Measurements from ENCODE around the gene SLC8A3.

SLC8A3 gene

DNA sequence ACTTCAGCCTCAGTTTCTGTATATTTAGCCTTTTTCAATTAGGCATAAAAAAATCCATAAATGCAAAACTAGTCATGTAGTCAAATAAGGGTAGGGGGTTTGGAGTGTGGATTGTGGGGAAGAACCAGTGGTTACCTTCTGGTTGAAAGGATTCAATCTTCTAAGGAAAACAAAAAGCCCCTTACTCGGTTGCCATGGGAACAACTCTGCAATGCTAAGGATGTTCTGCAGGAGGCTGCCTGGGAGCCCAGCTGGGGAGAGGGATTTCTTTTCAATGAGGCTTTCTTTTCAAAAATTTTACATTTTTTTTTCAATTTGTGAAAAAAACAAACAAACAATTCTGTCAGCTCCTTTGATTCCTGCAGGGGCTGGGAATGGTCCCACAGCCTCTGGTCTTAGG lies 67.2 kb downstream of the SLC8A3 start:
- no peak for DNase-seq (ENCODE audit: low read depth)
- TF ChIP-seq, protein P1, sequence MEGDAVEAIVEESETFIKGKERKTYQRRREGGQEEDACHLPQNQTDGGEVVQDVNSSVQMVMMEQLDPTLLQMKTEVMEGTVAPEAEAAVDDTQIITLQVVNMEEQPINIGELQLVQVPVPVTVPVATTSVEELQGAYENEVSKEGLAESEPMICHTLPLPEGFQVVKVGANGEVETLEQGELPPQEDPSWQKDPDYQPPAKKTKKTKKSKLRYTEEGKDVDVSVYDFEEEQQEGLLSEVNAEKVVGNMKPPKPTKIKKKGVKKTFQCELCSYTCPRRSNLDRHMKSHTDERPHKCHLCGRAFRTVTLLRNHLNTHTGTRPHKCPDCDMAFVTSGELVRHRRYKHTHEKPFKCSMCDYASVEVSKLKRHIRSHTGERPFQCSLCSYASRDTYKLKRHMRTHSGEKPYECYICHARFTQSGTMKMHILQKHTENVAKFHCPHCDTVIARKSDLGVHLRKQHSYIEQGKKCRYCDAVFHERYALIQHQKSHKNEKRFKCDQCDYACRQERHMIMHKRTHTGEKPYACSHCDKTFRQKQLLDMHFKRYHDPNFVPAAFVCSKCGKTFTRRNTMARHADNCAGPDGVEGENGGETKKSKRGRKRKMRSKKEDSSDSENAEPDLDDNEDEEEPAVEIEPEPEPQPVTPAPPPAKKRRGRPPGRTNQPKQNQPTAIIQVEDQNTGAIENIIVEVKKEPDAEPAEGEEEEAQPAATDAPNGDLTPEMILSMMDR (conservative IDR thresholded peaks at IDR 0.05; ENCODE audit: low read depth, low read length) = no peak
- H3K4me3 ChIP-seq (ENCODE audit: low read length) = no peak overlapping the region

DNA sequence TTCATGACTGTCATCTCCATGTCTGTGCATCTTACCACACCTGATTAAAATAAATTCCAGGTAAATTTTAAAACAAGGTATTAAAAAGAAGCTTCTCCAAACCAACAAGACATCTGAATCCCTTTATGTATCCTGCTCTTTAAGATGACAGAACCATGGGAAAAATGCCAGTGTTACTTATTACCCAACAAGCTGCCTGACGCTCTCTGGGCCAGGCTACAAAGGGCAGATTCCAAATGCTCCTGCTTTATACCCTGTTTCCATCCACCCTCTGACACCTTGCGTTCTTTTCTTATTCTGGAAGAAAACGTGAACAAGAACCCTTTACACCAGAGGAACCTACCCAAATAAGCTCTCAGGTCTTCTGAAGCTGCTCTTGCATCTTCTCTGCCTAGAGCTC lies 70.7 kb downstream of the SLC8A3 start:
- TF ChIP-seq, protein P1 (conservative IDR thresholded peaks at IDR 0.05; ENCODE audit: low read depth, low read length) = no peak
- H3K4me3 ChIP-seq (ENCODE audit: low read length) = no peak overlapping the region

DNA sequence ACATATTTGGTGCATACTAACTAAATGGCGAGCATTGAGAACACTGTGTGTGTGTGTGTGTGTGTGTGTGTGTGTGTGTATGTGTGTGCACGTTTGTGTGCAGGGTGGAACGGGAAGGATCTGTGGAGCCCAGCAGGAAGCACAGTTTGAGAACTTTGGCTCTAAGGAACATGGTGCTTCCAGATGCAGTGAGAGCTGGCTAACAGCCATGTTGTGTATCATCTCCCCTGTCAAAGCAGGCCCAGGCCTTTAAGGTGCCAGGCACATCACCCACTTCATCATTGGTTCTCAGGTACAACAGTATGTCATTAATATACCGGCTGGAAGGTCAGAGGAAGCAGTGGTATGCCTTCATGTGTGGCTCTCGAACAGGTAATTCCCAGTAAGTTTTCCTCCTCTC lies 72.5 kb downstream of the SLC8A3 start:
- TF ChIP-seq, protein P1 (conservative IDR thresholded peaks at IDR 0.05; ENCODE audit: low read depth, low read length) = no peak
- DNase-seq (ENCODE audit: low read depth) = no peak
- H3K4me3 ChIP-seq (ENCODE audit: low read length) = no peak overlapping the region

More for the DNA sequence above, 70.7 kb downstream of the SLC8A3 start:
- no peak for DNase-seq (ENCODE audit: low read depth)

DNA sequence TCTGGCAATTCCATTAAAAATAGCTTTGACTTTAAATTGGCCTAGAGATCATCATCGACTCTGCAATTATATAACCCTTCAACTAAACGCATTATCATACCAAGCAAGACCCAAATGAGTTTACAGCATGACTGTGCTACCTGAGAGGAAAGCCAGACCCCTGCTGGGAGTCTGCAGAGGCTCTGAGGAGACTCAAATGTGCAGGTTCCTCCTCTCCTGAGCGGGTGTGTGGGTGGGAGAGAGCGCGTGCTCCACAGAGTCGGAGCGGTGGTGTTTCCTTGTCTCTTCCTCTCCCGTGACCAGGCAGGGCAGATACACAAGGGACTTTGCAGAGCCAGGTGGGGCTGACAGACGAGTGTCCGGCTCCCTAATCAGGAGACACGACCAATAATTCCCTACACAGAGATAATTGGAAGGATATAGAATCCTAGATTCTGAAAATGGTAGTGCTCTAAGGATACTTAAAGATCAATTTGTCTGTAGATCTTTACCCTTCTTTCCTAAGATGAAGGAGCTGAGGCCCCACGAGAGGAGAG lies 74.1 kb downstream of the SLC8A3 start:
- TF ChIP-seq, protein P1 (conservative IDR thresholded peaks at IDR 0.05; ENCODE audit: low read depth, low read length) = no peak
- H3K4me3 ChIP-seq (ENCODE audit: low read length) = no peak overlapping the region
- DNase-seq (ENCODE audit: low read depth) = no peak

DNA sequence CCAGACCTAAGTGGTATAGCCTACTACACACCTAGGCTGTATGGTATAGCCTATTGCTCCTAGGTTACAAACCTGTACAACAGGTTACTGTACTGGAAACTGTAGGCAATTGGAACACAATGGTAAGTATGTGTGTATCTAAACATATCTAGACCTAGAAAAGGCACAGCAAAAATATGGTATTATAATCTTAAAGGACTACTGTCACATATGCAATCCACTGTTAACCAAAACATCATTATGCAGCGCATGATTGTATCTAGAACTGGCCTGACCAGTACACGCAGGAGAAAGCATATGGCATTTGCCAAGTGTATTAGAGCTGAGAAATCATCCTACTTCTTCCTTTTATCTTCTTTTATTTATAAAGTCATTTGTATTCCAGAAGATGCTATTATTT lies 75.5 kb downstream of the SLC8A3 start:
- TF ChIP-seq, protein P1 (conservative IDR thresholded peaks at IDR 0.05; ENCODE audit: low read depth, low read length) = no peak
- no peak for DNase-seq (ENCODE audit: low read depth)
- H3K4me3 ChIP-seq (ENCODE audit: low read length) = no peak overlapping the region

DNA sequence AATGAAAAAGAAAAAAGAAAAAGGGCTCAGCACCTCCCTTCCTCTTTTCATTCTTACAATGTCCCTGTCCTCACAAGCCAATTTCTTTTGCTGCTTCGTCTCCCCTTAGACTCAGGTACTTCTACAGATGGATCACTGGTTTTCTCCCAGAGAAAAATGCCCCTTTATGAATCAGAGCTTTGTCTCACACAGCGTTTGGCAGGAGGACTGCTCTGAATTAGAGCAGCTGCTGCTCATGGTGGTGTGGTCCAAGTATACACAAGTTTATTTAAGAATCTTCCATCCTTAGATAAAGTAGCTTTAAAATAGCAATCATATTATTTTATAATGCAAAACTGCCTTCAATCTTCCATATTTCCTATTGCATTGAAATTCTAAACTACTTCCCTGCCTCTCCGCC lies 80.3 kb downstream of the SLC8A3 start:
- TF ChIP-seq, protein P1 (conservative IDR thresholded peaks at IDR 0.05; ENCODE audit: low read depth, low read length) = no peak
- no peak overlapping the region for H3K4me3 ChIP-seq (ENCODE audit: low read length)
- no peak for DNase-seq (ENCODE audit: low read depth)

DNA sequence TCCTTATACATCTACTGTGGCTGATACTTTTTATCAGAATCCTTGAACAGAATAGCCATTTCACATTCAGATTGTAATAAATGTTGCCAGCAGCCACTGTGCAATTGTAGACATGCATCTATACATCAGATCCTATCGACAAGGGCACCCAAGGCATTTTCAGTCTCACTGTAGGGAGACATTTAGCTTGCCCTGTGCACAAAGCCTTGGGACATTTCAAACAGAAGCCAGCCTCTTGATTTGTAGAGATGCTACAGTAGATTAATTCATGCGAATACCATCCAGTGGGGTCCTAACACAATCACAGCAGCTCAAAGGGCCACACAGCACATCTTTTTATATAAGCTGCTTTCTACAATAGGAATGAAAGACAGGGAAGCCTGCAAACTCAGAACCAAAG lies 81.4 kb downstream of the SLC8A3 start:
- DNase-seq (ENCODE audit: low read depth) = no peak
- no peak overlapping the region for H3K4me3 ChIP-seq (ENCODE audit: low read length)
- TF ChIP-seq, protein P1 (conservative IDR thresholded peaks at IDR 0.05; ENCODE audit: low read depth, low read length) = no peak

All from retinal pigment epithelial cell (primary cell).